Cardiac muscle cell (in vitro differentiated cells and primary cell): ENCODE results near the gene LASP1NB.

Experiments used
- DNase-seq, 2 donors: peaks; one replicate each; pipeline versions ENCODE4 v3.0.0 to v3.0.0-alpha.2; 2010 to 2017; ENCODE audit warnings: low read depth in 1 of 2, low spot score in 1 of 2
- H3K27ac ChIP-seq: fragments of 200-600 bp; sonication (generic); 2 replicates; pipeline ENCODE4 v1.5.1; 2016
- H3K27me3 ChIP-seq: fragments of 200-600 bp; sonication (generic); 2 replicates; pipeline ENCODE4 v1.6.0; 2016; ENCODE audit warnings: control low read depth
- H3K36me3 ChIP-seq: fragments of 200-600 bp; sonication (generic); 2 replicates; pipeline ENCODE4 v1.5.1; 2016; ENCODE audit warnings: control low read depth
- H3K4me1 ChIP-seq: fragments of 200-600 bp; sonication (generic); 2 replicates; pipeline ENCODE4 v1.8.1; 2017; ENCODE audit warnings: low read depth, mild to moderate bottlenecking, mixed run types
- H3K4me3 ChIP-seq: fragments of 200-600 bp; sonication (generic); 2 replicates; pipeline ENCODE4 v1.5.1; 2016; ENCODE audit warnings: mild to moderate bottlenecking
- H3K9me3 ChIP-seq: fragments of 200-600 bp; sonication (generic); 2 replicates; pipeline ENCODE4 v1.5.1; 2017; ENCODE audit warnings: low read depth, mild to moderate bottlenecking, control low read depth
- TF ChIP-seq, protein P1 (sequence below): IDR thresholded peaks from 2 replicates; pipeline ENCODE4 v1.5.1; 2012; ENCODE audit warnings: low read depth, mild to moderate bottlenecking, low read length

LASP1NB gene

GRCh38 chr17:38889745-38890409, 35.5 kb upstream of the LASP1NB start:
- Histone ChIP-seq H3K27ac (no peak overlapping the region), H3K4me1 (peaks cover 12% of the 10 kb centered on the region), H3K27me3 (no peaks in the 10 kb centered on the region), H3K36me3 (peaks cover 7% of the 10 kb centered on the region), H3K4me3 (no peak overlapping the region), H3K9me3 (no peaks in the 10 kb centered on the region)
- TF ChIP-seq, protein P1, sequence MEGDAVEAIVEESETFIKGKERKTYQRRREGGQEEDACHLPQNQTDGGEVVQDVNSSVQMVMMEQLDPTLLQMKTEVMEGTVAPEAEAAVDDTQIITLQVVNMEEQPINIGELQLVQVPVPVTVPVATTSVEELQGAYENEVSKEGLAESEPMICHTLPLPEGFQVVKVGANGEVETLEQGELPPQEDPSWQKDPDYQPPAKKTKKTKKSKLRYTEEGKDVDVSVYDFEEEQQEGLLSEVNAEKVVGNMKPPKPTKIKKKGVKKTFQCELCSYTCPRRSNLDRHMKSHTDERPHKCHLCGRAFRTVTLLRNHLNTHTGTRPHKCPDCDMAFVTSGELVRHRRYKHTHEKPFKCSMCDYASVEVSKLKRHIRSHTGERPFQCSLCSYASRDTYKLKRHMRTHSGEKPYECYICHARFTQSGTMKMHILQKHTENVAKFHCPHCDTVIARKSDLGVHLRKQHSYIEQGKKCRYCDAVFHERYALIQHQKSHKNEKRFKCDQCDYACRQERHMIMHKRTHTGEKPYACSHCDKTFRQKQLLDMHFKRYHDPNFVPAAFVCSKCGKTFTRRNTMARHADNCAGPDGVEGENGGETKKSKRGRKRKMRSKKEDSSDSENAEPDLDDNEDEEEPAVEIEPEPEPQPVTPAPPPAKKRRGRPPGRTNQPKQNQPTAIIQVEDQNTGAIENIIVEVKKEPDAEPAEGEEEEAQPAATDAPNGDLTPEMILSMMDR = no peak
- DNase-seq = no peak

DNA sequence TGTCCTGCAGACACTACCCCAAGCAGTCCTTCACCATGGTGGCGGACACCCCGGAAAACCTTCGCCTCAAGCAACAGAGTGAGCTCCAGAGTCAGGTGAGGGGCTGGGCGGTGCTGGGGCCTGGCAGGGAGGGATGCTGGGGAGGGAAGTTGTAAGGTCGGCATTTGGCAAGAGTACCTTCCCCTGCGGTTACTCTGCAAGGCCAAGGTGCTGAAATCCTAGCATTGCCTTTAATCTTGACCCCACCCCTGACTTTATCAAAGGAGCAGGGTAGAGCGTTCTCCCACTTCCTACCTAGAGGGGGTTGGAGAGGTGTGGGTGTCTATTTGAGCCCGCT, 35.0 kb upstream of the LASP1NB start:
- no peaks in the 10 kb centered on the region for H3K9me3 ChIP-seq

GRCh38 chr17:38891441-38891840, 34.0 kb upstream of the LASP1NB start:
- DNase-seq = no peak
- TF ChIP-seq, protein P1 = no peak
- Histone ChIP-seq H3K9me3 (no peaks in the 10 kb centered on the region), H3K27me3 (no peaks in the 10 kb centered on the region), H3K4me3 (no peak overlapping the region), H3K27ac (no peak overlapping the region), H3K4me1 (no peaks in the 10 kb centered on the region), H3K36me3 (peaks cover 7% of the 10 kb centered on the region)

More for the DNA sequence above, 35.0 kb upstream of the LASP1NB start:
- H3K4me1 ChIP-seq = peaks cover 9% of the 10 kb centered on the region
- peaks cover 7% of the 10 kb centered on the region for H3K36me3 ChIP-seq
- no peak overlapping the region for H3K4me3 ChIP-seq
- no peak overlapping the region for H3K27ac ChIP-seq
- DNase-seq = no peak
- TF ChIP-seq, protein P1 = no peak
- H3K27me3 ChIP-seq = no peaks in the 10 kb centered on the region

DNA sequence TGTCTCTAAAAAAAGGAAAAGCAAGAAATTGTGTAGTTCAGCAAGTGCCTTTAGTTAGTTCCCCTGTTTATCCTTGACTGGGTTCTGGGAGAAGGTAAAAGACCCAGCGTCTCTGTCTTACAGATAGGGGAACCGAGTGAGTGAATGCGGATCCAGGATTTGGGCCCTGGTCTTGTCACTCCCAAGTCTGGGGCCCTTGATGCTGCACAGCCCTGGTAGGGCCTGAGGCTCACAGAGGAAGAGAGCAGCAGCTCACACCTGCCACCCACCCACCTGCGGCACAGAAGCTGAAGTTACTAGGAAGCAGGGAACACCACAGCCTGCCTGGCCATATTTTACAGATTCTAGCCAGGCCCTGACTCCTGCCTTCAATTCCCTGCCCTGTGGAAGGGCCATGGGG, 33.3 kb upstream of the LASP1NB start:
- Histone ChIP-seq H3K27me3 (no peaks in the 10 kb centered on the region), H3K4me3 (no peak overlapping the region), H3K4me1 (no peaks in the 10 kb centered on the region), H3K36me3 (peaks cover 7% of the 10 kb centered on the region), H3K27ac (no peak overlapping the region), H3K9me3 (no peaks in the 10 kb centered on the region)
- DNase-seq = no peak
- TF ChIP-seq, protein P1 = no peak

- no peak for DNase-seq
- Histone ChIP-seq H3K27me3 (no peaks in the 10 kb centered on the region), H3K9me3 (no peaks in the 10 kb centered on the region), H3K4me3 (no peak overlapping the region), H3K27ac (no peak overlapping the region), H3K36me3 (peaks cover 7% of the 10 kb centered on the region), H3K4me1 (no peaks in the 10 kb centered on the region)
- TF ChIP-seq, protein P1 = no peak
These were observed 32.8 kb upstream of the LASP1NB start for GRCh38 chr17:38892620-38893019.

DNA sequence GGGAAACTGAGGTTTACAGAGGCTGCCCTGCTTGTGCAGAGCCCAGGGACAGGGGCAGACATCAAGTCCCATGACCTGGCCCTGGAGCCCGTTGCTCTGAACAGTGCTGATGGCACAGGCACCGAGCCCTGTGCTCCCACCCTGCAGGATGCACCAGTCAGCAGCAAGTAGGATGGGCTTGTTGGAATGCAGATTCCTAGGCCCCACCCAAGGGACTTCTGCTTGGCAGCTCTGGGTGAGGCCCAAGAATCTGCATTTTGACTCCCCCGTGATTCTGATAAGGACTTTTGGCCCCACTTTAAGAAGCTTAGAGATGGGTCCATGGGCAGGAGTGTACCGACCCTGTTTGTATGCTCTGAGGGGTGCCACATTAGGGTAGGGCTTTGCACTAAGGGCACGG, 32.3 kb upstream of the LASP1NB start:
- no peaks in the 10 kb centered on the region for H3K27me3 ChIP-seq
- H3K36me3 ChIP-seq = peaks cover 7% of the 10 kb centered on the region
- peak overlapping the region; percentile 43 for H3K27ac ChIP-seq
- H3K9me3 ChIP-seq = no peaks in the 10 kb centered on the region
- no peak overlapping the region for H3K4me3 ChIP-seq
- TF ChIP-seq, protein P1 = no peak
- H3K4me1 ChIP-seq = no peaks in the 10 kb centered on the region
- no peak for DNase-seq
